Measurements from ENCODE around the gene FMO1. TPM values are rescaled to one million over a fixed set of nuclear protein-coding genes. Genes with fewer than 3 reads are reported as not detected.

The FMO1 gene
- polyA plus RNA-seq, 2 of the 4 experiments (the other 2 are of a cell fraction), result not detected

DNA sequence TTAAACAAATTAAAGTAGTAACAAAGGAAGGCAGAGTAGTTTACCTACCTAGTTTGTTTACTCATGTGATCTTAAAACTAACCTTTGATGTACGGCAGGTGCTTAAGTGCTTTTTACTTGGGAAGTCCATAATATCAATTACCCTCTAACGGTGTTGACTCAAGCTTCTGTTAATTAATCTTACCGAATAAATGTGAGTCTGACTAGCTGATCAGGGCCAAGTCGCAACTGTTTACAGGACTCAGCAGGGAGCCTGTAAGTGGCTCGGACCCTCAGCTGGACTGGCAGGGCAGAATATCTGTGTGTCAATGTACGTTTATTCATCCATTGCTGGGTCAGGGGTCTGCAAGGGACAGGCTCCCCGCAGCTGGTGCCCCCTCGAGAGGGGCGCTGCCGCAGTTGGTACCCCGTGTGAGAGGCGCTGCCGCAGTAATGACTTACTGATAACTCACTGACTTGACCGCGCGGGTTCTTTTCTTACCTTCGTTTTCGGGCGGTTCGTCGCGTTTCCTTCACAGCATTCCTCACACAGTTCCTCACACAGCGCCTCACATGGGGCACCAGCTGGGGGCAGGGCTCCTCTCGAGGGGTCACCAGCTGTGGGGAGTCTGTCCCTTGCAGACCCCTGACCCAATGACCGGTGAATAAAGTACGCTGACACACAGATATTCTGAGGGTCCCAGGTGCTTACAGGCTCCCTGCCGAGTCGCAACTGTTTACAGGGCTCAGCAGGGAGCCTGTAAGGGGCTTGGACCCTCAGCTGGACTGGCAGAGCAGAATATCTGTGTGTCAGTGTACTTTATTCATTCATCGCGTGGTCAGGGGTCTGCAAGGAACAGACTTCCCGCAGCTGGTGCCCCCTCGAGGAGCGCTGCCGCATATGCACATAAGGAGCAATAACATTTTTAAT is 3.0 kb downstream of the FMO1 start:
- 11% methylated on average over 18 of the region's 34 CpGs for WGBS (ENCODE audit: missing lambda C conversion rate)

DNA sequence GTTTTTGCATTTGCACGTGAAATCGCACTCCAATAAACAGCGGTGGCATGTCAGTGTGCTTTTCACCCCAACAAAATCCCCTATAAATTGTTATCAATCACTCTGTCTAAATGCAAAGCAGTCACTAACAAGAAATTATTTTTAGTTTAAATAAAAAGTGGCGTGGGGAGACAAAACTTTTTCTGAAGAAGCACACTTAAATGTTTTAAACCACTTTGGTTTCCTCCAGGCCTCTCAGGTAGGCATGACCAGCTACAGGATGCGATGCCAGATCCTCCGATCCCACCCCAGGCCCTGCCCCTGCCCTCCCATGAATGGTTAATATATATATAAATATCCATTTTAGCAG is 3.6 kb downstream of the FMO1 start:
- peaks cover 4% of the 10 kb centered on the region; the same call in 1 of the 3 replicates for H3K4me1 ChIP-seq
- ChIA-PET CTCF (interaction anchor here (0.8 to 1.2 kb wide), 4 partner anchors 9 to 664 kb away, joined by 3 to 5 read pairs (median 4); no protein-coding TSS in a partner anchor), POLR2A (no interaction called here)
- FAIRE-seq (no peak), DNase-seq (ENCODE audit: low read depth in 1 of 2, low spot score in 1 of 2) (no peak), ATAC-seq (no peak)
- no peaks in the 10 kb centered on the region for H3K9me3 ChIP-seq
- peak overlapping the region; percentile 94 for H3K4me2 ChIP-seq
- WGBS (ENCODE audit: missing lambda C conversion rate), result 14% methylated on average over 6 of the region's 6 CpGs
- H3K27ac ChIP-seq, result no peak overlapping the region
- peak overlapping the region; percentile 56 for H3K4me3 ChIP-seq
- no peak for TF ChIP-seq ZFP36 (IDR thresholded peaks at IDR 0.05; ENCODE audit: borderline replicate concordance, partially characterized antibody)
- no peak for TF ChIP-seq BHLHE40 (IDR thresholded peaks at IDR 0.05; ENCODE audit: low read depth, low read length)
- TF ChIP-seq, protein P1, sequence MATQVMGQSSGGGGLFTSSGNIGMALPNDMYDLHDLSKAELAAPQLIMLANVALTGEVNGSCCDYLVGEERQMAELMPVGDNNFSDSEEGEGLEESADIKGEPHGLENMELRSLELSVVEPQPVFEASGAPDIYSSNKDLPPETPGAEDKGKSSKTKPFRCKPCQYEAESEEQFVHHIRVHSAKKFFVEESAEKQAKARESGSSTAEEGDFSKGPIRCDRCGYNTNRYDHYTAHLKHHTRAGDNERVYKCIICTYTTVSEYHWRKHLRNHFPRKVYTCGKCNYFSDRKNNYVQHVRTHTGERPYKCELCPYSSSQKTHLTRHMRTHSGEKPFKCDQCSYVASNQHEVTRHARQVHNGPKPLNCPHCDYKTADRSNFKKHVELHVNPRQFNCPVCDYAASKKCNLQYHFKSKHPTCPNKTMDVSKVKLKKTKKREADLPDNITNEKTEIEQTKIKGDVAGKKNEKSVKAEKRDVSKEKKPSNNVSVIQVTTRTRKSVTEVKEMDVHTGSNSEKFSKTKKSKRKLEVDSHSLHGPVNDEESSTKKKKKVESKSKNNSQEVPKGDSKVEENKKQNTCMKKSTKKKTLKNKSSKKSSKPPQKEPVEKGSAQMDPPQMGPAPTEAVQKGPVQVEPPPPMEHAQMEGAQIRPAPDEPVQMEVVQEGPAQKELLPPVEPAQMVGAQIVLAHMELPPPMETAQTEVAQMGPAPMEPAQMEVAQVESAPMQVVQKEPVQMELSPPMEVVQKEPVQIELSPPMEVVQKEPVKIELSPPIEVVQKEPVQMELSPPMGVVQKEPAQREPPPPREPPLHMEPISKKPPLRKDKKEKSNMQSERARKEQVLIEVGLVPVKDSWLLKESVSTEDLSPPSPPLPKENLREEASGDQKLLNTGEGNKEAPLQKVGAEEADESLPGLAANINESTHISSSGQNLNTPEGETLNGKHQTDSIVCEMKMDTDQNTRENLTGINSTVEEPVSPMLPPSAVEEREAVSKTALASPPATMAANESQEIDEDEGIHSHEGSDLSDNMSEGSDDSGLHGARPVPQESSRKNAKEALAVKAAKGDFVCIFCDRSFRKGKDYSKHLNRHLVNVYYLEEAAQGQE (IDR thresholded peaks at IDR 0.05), result no peak
- TF ChIP-seq FOXS1 (CRISPR knock-in tag; IDR thresholded peaks at IDR 0.05), result no peak
- TF ChIP-seq POLR2A (IDR thresholded peaks at IDR 0.05; ENCODE audit: low read length), result no peak
- TF ChIP-seq, protein P2, sequence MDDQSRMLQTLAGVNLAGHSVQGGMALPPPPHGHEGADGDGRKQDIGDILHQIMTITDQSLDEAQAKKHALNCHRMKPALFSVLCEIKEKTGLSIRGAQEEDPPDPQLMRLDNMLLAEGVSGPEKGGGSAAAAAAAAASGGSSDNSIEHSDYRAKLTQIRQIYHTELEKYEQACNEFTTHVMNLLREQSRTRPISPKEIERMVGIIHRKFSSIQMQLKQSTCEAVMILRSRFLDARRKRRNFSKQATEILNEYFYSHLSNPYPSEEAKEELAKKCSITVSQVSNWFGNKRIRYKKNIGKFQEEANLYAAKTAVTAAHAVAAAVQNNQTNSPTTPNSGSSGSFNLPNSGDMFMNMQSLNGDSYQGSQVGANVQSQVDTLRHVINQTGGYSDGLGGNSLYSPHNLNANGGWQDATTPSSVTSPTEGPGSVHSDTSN (IDR thresholded peaks at IDR 0.05), result no peak
- no peak for TF ChIP-seq EHF (CRISPR knock-in tag; IDR thresholded peaks at IDR 0.05)
- no peak for TF ChIP-seq RAD21 (conservative IDR thresholded peaks at IDR 0.05 in 1 of 2, IDR thresholded peaks at IDR 0.05 in 1 of 2)
- no peak for TF ChIP-seq KDM5A (IDR thresholded peaks at IDR 0.05)
- no peak for TF ChIP-seq HOXB5 (CRISPR knock-in tag; IDR thresholded peaks at IDR 0.05)
- TF ChIP-seq SMC3 (IDR thresholded peaks at IDR 0.05), result no peak
- no peak for TF ChIP-seq HDAC2 (IDR thresholded peaks at IDR 0.05)
- TF ChIP-seq ZNF302 (CRISPR knock-in tag; IDR thresholded peaks at IDR 0.05), result no peak
- TF ChIP-seq RARB (CRISPR knock-in tag; IDR thresholded peaks at IDR 0.05), result no peak
- no peak for TF ChIP-seq EP300 (IDR thresholded peaks at IDR 0.05)
- no peak for TF ChIP-seq TP53 (CRISPR knock-in tag; IDR thresholded peaks at IDR 0.05)
- TF ChIP-seq CHD4 (IDR thresholded peaks at IDR 0.05; ENCODE audit: borderline replicate concordance), result no peak
- TF ChIP-seq FOSL2 (IDR thresholded peaks at IDR 0.05), result no peak
- no peak for TF ChIP-seq FOSL2 (CRISPR knock-in tag; IDR thresholded peaks at IDR 0.05)

More for the DNA sequence above, 3.0 kb downstream of the FMO1 start:
- POLR2A ChIA-PET, result no interaction called here
- peak overlapping the region; percentile 56 for H3K4me3 ChIP-seq
- H3K27ac ChIP-seq, result peak overlapping the region in 1 of 2 experiments; percentile 65; a peak in 2 of 6 replicates
- H3K4me2 ChIP-seq, result peak overlapping the region; percentile 94
- H3K9me3 ChIP-seq, result no peaks in the 10 kb centered on the region
- peaks cover 4% of the 10 kb centered on the region; the same call in 1 of the 3 replicates for H3K4me1 ChIP-seq
- DNase-seq (ENCODE audit: low read depth in 1 of 2, low spot score in 1 of 2) (peak; percentile 28 to 38), ATAC-seq (peak; percentile 78 to 83), FAIRE-seq (no peak)
- CTCF ChIA-PET, result interaction anchor here (0.8 to 1.2 kb wide), 5 partner anchors 10 to 665 kb away, joined by 3 to 5 read pairs (median 4); no protein-coding TSS in a partner anchor
- TF ChIP-seq HDAC2 (IDR thresholded peaks at IDR 0.05), result no peak
- TF ChIP-seq CBX8 (IDR thresholded peaks at IDR 0.05), result peak; percentile 70; the same call in 1 of the 2 replicates
- TF ChIP-seq RCOR1 (IDR thresholded peaks at IDR 0.05; ENCODE audit: low read depth, low read length), result no peak
- no peak for TF ChIP-seq ZFP36 (IDR thresholded peaks at IDR 0.05; ENCODE audit: borderline replicate concordance, partially characterized antibody)
- no peak for TF ChIP-seq TP53 (CRISPR knock-in tag; IDR thresholded peaks at IDR 0.05)
- TF ChIP-seq, protein P3, sequence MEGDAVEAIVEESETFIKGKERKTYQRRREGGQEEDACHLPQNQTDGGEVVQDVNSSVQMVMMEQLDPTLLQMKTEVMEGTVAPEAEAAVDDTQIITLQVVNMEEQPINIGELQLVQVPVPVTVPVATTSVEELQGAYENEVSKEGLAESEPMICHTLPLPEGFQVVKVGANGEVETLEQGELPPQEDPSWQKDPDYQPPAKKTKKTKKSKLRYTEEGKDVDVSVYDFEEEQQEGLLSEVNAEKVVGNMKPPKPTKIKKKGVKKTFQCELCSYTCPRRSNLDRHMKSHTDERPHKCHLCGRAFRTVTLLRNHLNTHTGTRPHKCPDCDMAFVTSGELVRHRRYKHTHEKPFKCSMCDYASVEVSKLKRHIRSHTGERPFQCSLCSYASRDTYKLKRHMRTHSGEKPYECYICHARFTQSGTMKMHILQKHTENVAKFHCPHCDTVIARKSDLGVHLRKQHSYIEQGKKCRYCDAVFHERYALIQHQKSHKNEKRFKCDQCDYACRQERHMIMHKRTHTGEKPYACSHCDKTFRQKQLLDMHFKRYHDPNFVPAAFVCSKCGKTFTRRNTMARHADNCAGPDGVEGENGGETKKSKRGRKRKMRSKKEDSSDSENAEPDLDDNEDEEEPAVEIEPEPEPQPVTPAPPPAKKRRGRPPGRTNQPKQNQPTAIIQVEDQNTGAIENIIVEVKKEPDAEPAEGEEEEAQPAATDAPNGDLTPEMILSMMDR (IDR thresholded peaks at IDR 0.05), result peak; percentile 57
- TF ChIP-seq CHD4 (IDR thresholded peaks at IDR 0.05; ENCODE audit: borderline replicate concordance), result no peak
- TF ChIP-seq ZNF302 (CRISPR knock-in tag; IDR thresholded peaks at IDR 0.05), result no peak
- TF ChIP-seq, protein P4, sequence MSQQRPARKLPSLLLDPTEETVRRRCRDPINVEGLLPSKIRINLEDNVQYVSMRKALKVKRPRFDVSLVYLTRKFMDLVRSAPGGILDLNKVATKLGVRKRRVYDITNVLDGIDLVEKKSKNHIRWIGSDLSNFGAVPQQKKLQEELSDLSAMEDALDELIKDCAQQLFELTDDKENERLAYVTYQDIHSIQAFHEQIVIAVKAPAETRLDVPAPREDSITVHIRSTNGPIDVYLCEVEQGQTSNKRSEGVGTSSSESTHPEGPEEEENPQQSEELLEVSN (IDR thresholded peaks at IDR 0.05; ENCODE audit: borderline replicate concordance, low read depth), result no peak
- 0 out of 5 replicates have a peak, but pooled peaks have one; percentile 6 to 17 for TF ChIP-seq RAD21 (conservative IDR thresholded peaks at IDR 0.05 in 1 of 2, IDR thresholded peaks at IDR 0.05 in 1 of 2)
- TF ChIP-seq, protein P5, sequence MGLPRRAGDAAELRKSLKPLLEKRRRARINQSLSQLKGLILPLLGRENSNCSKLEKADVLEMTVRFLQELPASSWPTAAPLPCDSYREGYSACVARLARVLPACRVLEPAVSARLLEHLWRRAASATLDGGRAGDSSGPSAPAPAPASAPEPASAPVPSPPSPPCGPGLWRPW (IDR thresholded peaks at IDR 0.05), result no peak
- no peak for TF ChIP-seq NPAS2 (CRISPR knock-in tag; IDR thresholded peaks at IDR 0.05; ENCODE audit: borderline replicate concordance)
- TF ChIP-seq POLR2A (IDR thresholded peaks at IDR 0.05; ENCODE audit: low read length), result no peak
- TF ChIP-seq CBX2 (IDR thresholded peaks at IDR 0.05; ENCODE audit: borderline replicate concordance, low read depth), result no peak
- no peak for TF ChIP-seq POLR2AphosphoS2 (conservative IDR thresholded peaks at IDR 0.05; ENCODE audit: low read length)
- TF ChIP-seq ZSCAN20 (CRISPR knock-in tag; IDR thresholded peaks at IDR 0.05), result no peak
- TF ChIP-seq SMC3 (IDR thresholded peaks at IDR 0.05), result 0 out of 3 replicates have a peak, but pooled peaks have one; percentile 9
- no peak for TF ChIP-seq JUNB (IDR thresholded peaks at IDR 0.05)
- no peak for TF ChIP-seq RNF2 (IDR thresholded peaks at IDR 0.05; ENCODE audit: borderline replicate concordance, low read depth)
- no peak for TF ChIP-seq RFX5 (IDR thresholded peaks at IDR 0.05)
- TF ChIP-seq FOSB (CRISPR knock-in tag; IDR thresholded peaks at IDR 0.05), result no peak
- no peak for TF ChIP-seq CHD2 (IDR thresholded peaks at IDR 0.05; ENCODE audit: low read length, partially characterized antibody)

Data from A549 (cell line).